GM20431 (cell line): ENCODE results near the gene SLX4IP.

ENCODE experiments used
- in situ Hi-C: fragments of 300-500 bp; cut with MseI, MboI; formaldehyde crosslinking; loops from one replicate; pipeline ENCODE4 v1.15.0; 2020; ENCODE audit warnings: low sequenced_read_pairs; ENCODE audit not compliant: unreplicated experiment

SLX4IP gene

DNA sequence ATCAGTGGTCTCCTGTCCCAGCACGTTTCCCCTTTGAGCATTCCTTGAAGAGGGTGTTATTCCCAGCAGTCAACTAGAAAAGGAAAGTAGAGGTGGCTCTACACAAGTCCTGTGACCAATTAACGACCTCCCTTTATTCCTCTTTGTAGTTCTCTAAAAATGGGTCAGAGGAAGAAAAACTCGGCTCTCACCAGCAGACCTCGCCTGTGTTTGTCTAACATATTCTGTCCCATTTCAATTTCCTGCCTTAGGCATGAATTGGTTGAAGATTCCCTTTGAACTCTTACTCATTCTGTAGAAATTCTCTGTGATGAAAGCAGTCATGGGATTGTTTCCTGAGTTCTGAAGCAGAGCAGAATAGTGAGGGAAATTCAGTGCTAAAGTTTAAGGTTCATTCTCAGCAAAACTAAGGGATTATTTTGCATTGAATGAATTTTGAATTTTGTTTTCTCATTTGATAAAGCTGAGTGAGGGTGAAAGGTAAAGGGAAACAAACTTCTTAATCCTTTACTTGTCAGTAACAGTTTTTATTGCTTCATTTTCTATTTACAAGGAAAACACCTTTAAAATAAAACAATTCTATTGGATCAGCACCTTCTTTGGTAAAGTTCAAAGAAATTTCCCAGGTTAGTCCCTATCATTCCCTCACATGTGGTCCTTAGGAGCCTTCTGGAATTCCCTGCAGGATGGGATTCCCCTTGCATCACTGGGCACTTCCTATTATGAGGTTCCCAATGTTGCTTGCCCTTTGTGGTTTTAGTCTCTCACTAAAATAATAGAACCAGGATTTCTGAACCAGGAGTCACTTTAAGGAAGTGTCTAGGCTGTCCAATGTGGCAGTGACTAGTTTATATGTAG is 105.8 kb downstream of the SLX4IP start:
- in situ Hi-C loops: no loop called here

DNA sequence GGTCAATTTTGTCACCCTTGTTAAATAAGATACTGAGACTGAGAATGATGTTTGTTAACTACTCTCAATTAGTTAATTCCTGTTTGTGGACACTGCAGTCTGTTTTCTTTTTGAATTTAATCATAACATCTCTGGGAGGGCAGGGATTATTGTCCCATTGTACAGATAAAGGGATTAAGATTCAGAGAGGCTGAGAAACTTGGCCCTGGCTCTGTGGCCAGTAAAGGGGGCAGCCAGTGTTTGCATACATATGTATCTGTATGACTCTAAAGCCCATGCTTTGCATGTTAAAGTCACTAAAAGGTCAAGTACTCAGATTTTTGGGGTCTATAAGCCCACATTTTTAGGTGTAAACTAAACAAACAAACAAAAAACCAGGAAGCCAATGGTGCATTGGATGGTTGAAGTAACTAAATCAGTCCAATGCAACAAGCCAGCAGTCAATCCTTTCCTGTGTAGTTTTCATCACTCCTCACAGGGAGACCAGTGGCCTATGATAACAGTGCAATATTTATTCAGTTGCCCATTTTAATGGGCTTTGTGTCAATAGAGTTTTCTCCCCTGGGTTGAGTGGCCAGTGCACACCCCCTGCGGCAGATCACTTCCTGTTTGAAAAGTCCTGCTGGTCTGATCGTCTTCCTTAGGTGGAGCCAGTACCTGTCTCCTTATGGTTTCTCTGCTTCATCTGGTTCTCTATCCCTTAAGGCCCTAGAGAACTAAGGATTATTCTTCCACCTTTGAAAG is 106.7 kb downstream of the SLX4IP start:
- in situ Hi-C loops: no loop called here

DNA sequence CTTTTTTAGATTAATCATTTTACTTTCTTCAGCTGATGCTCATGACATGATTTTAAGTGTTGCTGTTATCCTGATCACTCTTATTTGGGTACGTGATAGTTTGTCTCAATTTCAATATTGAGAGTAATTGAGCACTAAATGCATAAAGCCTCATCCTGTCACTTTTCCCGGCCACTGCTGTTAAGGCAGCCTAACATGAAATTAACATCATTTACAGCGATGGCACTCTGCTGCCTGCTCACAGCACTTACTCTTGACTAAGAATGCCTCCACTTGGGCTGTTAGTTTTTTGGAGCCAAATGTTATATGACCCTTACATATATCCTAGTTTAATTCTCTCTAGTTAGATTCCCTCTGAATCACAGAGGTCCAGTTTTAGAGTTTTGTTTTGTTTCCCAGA is 107.3 kb downstream of the SLX4IP start:
- in situ Hi-C loops: no loop called here

DNA sequence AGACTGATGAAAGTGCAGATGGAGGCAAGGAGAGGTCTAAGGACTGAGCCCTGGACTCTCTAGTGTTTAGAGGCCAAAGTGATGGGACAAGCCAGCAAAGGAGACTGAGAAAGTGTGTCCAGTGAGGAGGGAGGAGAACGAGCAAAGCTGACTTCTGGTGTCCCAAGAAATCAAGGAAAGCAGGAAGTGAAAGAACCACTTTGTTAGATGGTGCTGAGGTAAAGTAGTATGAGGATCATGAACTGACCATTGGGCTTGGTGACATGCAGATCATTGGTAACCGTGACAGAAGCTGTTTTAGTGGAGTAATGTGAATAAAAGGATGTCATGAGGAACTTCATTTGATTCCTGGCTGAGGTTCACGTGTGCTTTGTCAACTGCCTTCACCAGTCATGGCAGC is 108.4 kb downstream of the SLX4IP start:
- in situ Hi-C loops: no loop called here

DNA sequence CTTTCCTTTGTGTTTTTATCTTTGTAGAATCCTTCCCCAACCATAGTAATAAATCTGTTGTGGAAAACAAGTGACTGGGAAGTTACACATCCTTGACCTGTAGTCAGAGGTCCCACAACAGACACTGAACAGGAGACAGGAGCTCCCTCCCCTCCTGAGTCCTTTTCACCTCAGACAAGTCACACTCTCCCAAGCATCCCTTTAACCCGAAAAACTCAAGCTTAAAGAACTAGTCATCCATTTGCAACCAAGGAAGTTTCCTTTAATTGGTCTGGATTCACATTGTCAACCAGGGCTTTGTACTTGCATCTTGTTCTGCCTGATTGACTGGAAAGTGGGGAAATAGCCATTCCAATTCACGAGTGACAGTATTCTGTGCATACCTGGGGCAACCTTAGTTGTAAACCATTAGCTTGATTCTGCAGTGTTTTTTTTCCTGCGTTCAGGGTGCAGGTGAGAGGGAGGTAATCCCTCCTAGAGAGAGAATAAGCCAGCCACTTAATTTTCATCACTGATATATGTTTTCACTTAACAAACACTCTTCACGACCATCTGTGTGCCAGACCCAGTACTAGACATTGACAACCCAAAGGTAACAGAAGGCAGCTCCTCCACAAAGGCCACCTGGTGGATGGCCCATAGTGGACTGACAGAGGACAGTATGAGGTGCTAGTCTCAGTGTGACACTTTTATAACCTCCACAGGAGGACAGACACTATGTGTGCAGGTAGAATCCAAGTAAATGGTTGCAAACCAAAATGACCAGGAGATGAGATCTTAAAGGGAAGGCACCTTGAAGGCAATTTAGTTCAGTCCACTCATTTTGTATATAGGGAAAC is 112.4 kb downstream of the SLX4IP start:
- in situ Hi-C loops: no loop called here

DNA sequence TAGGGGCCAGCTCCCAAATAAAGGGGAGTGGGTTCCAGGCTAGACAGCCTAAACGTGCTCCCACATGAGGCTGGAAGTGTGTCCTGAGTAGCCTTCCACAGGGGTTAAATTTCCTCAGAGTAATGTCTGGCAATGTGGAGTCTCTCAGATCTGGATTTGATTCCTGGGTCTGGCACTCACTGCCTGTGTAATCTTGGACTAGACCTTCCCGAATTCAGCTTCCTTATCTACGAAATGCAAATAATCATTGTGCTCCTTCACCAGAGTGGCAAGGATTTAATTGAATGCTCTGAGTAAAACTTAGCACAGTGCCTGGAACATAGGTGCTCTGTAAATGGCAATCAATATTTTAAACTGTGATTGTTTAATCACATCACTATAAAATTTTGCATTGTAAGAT is 114.4 kb downstream of the SLX4IP start:
- in situ Hi-C loops: no loop called here

DNA sequence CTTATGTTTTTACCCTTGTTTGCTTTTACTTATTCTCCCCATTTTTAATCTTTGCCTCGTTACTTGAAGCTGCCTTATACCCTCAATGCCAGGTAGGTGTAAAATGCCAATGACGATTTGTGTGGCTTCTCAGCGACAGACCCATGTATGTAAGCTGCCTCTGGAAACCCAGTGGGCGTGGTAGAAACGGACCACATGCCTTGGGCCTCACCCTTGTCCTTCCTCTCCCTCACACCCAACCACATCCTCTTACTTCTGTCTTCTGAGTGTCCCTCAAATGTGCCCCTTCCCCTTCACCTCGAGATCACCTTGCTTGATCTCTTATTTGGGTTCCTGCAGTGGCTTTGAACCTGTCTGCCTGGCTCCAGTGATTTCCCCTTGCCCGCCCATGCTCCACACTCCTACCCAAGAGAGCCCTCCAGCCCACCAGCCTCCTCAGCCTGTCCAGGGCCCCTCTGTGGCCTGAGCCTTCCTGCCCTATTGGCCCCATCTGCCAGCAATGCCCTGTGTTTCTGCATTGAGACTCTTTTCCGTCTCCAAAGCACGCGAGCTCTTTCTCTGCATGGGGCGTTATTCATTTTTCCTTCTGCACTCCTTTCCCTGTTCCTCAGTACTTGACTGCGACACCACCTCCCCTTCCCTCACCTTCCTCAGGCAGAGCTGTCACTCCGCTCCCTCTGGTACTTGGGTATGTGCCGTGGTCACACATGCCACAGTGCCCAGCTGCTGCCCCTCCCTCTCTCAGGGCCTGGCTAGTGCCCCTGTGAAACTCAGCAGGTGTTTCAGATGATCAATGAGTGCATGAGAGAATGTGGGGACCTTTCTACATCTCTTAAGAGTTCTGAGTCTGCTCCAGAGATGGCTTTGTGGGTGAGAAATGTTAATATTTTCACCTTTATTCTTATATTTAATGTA is 115.4 kb downstream of the SLX4IP start:
- in situ Hi-C loops: loop anchor here (10.0 kb wide), 1 partner anchor 994 kb away; no protein-coding TSS in a partner anchor

DNA sequence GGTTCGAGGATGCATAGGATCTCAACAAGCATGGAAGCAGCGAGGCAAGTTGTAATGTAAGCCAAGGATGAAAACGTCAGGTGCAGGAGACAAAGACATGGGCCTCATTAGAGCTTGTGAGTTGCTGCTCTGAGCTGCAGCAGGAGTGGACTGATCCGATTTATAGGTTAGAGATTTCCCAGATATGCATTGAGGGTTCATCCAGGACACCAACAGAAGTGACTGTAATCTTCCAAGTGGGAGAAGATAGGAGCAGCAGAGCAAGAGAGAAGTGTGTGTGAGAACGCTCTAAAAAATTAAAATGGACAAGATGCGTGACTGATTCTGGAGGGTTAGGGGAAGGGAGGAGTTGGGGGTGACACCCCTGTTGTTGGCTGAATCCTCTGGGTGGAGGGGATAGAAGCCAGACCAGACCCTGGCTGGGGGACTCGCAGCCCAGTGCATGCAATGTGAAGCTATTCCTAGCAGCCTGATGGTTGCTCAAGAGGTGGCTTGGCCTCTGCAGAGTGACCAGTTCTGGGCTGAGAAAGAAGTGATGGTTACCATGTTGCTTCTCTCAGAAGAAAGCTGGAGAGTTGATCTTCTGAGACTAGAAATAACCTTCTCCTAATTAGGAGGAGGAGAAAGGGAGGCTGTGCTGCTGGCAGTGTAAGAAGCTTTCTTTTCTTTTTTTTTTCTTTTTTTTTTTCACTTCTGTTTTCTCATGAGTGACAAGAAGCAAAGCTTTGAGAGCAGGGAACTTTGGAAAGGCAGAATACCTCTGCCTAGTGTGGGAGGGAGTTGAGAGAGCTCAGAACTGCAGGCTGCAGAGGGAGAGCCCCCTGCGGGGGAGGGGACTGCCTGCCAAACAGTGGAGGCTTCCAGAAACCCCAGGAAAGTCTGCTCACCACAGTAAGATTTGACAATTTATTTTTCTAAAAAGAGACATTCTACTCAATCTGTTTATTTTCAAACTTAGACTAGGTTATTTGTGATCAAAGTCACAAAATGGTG is 116.9 kb downstream of the SLX4IP start:
- in situ Hi-C loops: loop anchor here (10.0 kb wide), 1 partner anchor 993 kb away; no protein-coding TSS in a partner anchor

DNA sequence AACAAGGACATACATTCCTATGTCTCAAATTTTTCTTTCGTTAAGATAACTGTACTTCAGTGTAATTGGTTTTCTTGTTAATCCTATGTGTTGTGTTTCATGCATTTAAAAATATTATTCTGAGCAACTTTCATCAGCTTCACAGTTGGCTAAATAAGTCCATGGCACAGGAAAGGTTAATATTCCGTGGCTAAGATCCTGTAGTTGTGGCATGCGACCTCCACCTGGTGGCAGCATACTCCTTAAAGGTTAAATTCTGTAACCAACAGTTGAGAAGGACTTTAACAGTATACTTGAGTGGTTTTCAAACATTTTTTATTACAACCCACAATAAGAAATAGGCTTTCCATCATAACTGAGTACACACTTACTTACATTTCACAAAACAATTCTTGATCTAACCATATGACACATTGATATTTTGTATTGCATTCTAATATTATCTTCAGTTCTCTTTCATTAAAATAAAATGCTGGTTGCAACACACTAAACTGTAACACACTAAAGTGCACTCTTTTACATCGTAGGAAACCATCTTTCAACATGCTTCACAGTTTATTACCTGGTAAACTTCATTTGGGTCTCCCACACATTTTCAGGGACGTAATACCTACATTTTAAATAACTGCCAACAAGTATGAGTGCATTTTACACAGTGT is 118.3 kb downstream of the SLX4IP start:
- in situ Hi-C loops: loop anchor here (10.0 kb wide), 1 partner anchor 991 kb away; no protein-coding TSS in a partner anchor

DNA sequence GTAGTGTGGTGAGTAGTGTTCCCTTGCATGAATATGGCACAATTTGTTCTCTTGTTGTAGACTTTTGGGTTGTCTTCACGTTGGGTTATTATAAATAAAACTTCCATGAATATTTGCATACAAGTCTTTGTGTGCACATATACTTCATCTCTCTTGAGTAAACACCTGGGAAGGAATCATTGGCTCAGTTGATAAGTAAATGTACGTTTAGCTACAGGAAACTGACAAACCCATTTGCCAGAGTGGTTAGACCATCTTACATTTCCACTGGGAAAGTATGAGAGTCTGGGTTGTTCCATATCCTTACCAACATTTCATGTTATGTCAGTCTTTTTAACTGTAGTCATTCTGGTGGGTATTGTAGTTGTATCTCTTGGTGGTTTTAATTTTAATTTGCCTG is 119.2 kb downstream of the SLX4IP start:
- in situ Hi-C loops: loop anchor here (10.0 kb wide), 1 partner anchor 991 kb away; no protein-coding TSS in a partner anchor

DNA sequence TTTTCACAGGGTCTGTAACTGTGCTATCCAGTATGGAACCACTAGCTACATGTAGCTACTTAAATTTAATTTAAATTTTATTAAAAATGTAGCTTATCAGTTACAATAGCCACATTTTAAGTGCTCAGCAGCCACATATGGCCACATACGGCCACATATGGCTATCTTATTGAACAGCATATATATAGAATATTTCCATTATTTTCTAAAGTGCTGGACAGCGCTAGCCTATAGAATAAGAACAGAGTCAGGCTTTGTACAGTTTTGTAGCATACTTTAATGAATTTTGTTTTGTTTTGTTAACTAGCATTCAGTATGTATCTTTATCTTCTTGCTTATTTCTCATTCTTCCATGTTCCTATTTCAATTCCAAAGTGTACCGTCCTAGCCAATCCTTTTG is 120.3 kb downstream of the SLX4IP start:
- in situ Hi-C loops: loop anchor here (10.0 kb wide), 1 partner anchor 989 kb away; no protein-coding TSS in a partner anchor

DNA sequence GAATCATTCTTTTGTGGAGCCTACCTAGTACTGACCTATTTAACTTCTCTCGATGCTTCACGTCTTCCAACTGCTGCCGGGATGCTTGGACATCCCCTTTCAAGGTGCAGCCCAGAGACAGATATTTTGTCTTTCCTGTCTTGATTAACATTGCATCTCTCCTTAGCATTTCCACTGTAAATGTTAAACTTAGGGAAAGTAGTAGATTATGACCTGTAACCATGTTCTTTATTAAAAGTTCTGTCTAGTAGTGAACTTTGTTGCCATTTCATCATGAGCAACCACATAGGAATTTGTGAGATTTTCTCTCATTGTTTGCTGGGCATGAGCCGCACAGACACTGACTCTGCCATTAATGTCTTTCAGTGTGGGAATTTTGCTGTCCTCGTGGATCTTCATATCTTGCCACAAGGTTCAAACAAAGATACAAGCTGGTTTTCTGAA is 120.8 kb downstream of the SLX4IP start:
- in situ Hi-C loops: loop anchor here (10.0 kb wide), 1 partner anchor 989 kb away; no protein-coding TSS in a partner anchor

DNA sequence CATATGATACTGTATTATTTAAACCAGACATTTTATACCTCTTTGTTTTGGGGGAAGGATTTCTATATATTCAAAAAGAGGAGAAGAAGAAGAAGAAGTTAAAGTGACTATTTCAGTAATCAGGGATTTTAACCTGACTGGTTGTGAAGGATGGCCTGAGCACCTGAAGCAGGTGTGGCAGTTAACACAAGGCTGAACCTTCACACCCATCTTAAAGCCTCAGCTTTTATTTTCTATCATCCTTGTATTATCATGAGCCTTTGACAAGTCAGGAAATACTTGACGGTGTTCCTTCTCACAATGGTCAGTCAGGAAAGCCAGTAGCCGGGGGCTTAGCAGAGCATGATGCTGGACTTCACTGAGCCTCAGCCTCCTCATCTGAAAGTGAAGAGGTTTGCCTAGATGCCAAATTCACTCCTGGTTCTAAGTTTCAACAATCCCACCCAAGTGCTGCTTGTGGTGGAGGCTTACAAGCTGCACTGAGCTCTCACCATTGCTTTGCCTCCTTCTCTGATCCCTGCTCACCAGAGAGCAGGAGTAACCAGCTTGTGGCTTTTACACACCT is 121.5 kb downstream of the SLX4IP start:
- in situ Hi-C loops: loop anchor here (10.0 kb wide), 1 partner anchor 988 kb away; no protein-coding TSS in a partner anchor

DNA sequence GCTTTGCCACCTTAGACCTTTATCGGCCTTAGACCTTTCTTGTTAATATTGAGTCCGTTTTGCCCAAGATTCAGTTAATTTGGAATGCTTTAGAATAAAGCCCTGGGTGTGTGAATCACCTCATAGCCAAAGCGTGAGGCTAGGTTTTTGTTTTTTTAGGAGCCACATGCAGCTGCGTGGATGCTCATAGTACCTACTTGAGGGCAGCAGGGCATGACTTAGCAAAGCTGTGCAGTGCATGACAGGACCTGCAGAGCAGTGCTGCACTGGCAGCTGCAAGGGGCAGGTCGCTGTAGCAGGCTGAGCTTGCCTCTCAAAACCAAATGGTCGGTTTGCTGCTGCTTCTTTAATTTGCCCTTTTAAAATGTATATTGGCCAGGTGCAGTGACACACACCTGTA is 122.6 kb downstream of the SLX4IP start:
- in situ Hi-C loops: loop anchor here (10.0 kb wide), 1 partner anchor 987 kb away; no protein-coding TSS in a partner anchor

DNA sequence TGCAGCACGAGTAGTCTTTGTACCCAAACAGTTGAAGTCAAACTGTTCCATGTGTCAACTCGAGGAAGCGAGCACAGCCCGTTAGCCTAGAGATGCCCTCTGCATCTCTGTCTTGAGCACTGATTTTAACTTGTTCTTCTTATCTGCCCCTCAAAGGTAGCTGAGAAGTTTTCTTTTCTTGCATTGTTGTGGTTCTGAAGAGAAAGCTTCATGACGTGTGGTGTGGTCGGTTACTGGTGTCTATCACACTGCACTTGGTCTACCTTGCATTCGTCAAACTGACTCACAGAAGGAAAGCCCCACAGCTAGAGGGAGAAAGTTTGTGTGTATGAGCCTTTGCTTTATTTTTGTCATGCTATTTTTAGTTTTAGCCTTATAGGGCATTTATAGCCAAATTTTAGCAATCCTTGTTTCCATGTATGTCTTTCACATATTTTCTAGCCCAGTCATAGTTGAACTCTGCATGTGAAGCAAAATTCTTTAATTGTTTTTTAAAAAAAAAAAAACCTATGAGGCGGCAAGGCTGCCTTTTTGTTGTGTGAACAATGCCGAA is 123.6 kb downstream of the SLX4IP start:
- in situ Hi-C loops: loop anchor here (10.0 kb wide), 1 partner anchor 986 kb away; no protein-coding TSS in a partner anchor

DNA sequence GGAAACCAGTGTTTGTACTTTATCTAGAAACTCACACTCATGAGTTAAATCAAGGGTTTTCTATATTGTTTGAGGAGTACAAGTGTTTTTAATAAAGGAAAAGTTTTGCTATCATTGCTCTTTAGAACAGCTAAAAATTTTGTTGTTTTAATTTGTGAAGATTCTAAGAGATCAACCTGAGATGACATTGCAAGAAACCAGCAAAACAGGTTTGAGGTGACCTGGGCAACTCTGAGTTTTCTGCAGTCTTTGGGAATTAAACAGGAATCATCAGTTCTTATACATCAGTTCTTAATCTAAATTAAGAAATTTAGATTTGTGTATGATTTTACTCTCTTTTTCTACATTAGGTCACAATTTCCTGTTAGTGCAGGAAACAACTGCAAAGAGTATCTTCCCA is 124.2 kb downstream of the SLX4IP start:
- in situ Hi-C loops: loop anchor here (10.0 kb wide), 1 partner anchor 986 kb away; no protein-coding TSS in a partner anchor
